Vagina (tissue), 2 donors: ENCODE results near the gene JADE2.

Source experiments
- CTCF ChIP-seq, 3 experiments: fragments of 450-650 bp in 2 of 3; fragments of 200-600 bp in 1 of 3; sonication (generic) in 1 of 3; IDR thresholded peaks; one replicate each; pipeline ENCODE4 v1.5.1; 2017 to 2019; ENCODE audit warnings: antibody characterized with exemption in 3 of 3, mild to moderate bottlenecking in 2 of 3, moderate library complexity in 2 of 3
- POLR2A ChIP-seq, 2 donors: fragments of 450-650 bp; IDR thresholded peaks; one replicate each; pipeline ENCODE4 v1.6.1; 2017; ENCODE audit warnings: antibody characterized with exemption in 2 of 2, mild to moderate bottlenecking in 2 of 2, moderate library complexity in 2 of 2
- POLR2AphosphoS5 ChIP-seq, 2 donors: sonication (generic); formaldehyde crosslinking; IDR thresholded peaks; one replicate each; pipeline ENCODE4 v1.9.0; 2017; ENCODE audit warnings: antibody characterized with exemption in 2 of 2, mild to moderate bottlenecking in 2 of 2, low read depth in 1 of 2; ENCODE audit not compliant: insufficient read depth in 1 of 2

- TF ChIP-seq POLR2A (IDR thresholded peaks at IDR 0.05) (no peak), CTCF (IDR thresholded peaks at IDR 0.05) (no peak), POLR2AphosphoS5 (IDR thresholded peaks at IDR 0.05; ENCODE audit: insufficient read depth in 1 of 2, low read depth in 1 of 2) (no peak)
Measured at GRCh38 chr5:134527961-134528424, 2.5 kb downstream of the JADE2 start.
